DND-41 (cell line): ENCODE results near the gene ERC2.

Experiments
- EZH2 ChIP-seq: IDR thresholded peaks from 3 replicates; pipeline ENCODE4 v1.6.1; 2012; ENCODE audit warnings: borderline replicate concordance, low read depth, mild to moderate bottlenecking, moderate library complexity, low read length, inconsistent platforms; ENCODE audit not compliant: severe bottlenecking
- TF ChIP-seq, protein P1 (sequence below): IDR thresholded peaks from 2 replicates; pipeline ENCODE4 v1.5.1; 2012; ENCODE audit warnings: borderline replicate concordance, low read length, moderate library complexity, mild to moderate bottlenecking; ENCODE audit not compliant: poor library complexity, severe bottlenecking; ENCODE audit errors: extremely low read depth

DNA sequence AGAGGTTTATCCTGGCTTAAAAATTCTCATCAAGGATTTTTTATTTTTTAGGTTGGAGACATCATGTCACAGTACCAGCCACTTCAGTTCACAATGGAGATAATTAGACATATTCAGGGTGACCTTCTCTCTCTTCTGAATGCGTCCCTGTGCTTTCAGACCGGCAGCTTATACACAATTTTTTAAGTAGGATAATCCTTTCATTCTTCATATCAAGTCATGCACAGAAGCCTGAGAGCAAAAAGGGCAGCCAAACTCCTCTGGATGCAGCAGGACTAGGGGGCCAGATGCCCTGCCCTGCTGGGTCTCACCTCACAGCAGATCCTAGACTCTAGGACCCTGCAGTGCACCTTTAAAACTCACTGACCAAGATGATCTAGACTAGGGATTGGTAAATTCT is 210.4 kb downstream of the ERC2 start:
- TF ChIP-seq, protein P1, sequence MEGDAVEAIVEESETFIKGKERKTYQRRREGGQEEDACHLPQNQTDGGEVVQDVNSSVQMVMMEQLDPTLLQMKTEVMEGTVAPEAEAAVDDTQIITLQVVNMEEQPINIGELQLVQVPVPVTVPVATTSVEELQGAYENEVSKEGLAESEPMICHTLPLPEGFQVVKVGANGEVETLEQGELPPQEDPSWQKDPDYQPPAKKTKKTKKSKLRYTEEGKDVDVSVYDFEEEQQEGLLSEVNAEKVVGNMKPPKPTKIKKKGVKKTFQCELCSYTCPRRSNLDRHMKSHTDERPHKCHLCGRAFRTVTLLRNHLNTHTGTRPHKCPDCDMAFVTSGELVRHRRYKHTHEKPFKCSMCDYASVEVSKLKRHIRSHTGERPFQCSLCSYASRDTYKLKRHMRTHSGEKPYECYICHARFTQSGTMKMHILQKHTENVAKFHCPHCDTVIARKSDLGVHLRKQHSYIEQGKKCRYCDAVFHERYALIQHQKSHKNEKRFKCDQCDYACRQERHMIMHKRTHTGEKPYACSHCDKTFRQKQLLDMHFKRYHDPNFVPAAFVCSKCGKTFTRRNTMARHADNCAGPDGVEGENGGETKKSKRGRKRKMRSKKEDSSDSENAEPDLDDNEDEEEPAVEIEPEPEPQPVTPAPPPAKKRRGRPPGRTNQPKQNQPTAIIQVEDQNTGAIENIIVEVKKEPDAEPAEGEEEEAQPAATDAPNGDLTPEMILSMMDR, result no peak
- no peak for TF ChIP-seq EZH2
